Breast epithelium (tissue), 4 donors: ENCODE results near the gene GNAT2. TPM values are rescaled to one million over a fixed set of nuclear protein-coding genes. Genes with fewer than 3 reads are reported as not detected.
A peak's percentile ranks its signal among the peaks of the same experiment; 100 is the strongest.

ENCODE experiments used
- DNase-seq, 2 donors: peaks; one replicate each; pipeline ENCODE4 v3.0.0-alpha.2; 2019; ENCODE audit warnings: low spot score in 2 of 2
- H3K27ac ChIP-seq, 2 donors: fragments of 200-600 bp; sonication (generic) in 1 of 2; one replicate each; pipeline ENCODE4 v1.5.1; 2016 to 2019; ENCODE audit warnings: mild to moderate bottlenecking in 1 of 2
- H3K27me3 ChIP-seq, 2 donors: fragments of 200-600 bp; sonication (generic) in 1 of 2; one replicate each; pipeline versions ENCODE4 v1.5.1 to v1.6.0; 2017 to 2019; ENCODE audit warnings: control low read depth in 1 of 2, mild to moderate bottlenecking in 1 of 2
- H3K36me3 ChIP-seq: fragments of 200-600 bp; one replicate; pipeline ENCODE4 v1.5.1; 2019
- H3K4me1 ChIP-seq, 2 donors: fragments of 200-600 bp; sonication (generic); one replicate each; pipeline ENCODE4 v1.5.1; 2016 to 2019; ENCODE audit warnings: control low read depth in 1 of 2
- H3K4me3 ChIP-seq, 3 donors: fragments of 200-600 bp; sonication (generic); 1 replicate in 2 of 3; 2 replicates in 1 of 3; pipeline ENCODE4 v1.5.1; 2016 to 2019; ENCODE audit warnings: mild to moderate bottlenecking in 3 of 3, moderate library complexity in 2 of 3
- H3K9me3 ChIP-seq, 2 donors: fragments of 200-600 bp; sonication (generic) in 1 of 2; one replicate each; pipeline ENCODE4 v1.5.1; 2016 to 2019; ENCODE audit warnings: control low read depth in 1 of 2
- CTCF ChIP-seq, 3 donors: fragments of 450-650 bp; IDR thresholded peaks; one replicate each; pipeline ENCODE4 v1.5.1; 2016 to 2017; ENCODE audit warnings: antibody characterized with exemption in 3 of 3, mild to moderate bottlenecking in 3 of 3, moderate library complexity in 3 of 3
- POLR2A ChIP-seq: fragments of 450-650 bp; IDR thresholded peaks from one replicate; pipeline ENCODE4 v1.6.1; 2016; ENCODE audit warnings: antibody characterized with exemption, mild to moderate bottlenecking, moderate library complexity
- POLR2AphosphoS5 ChIP-seq, 3 donors: sonication (generic); formaldehyde crosslinking; IDR thresholded peaks; one replicate each; pipeline ENCODE4 v1.6.1; 2017; ENCODE audit warnings: antibody characterized with exemption in 3 of 3
- intact Hi-C: fragments of 100-400 bp; cut with DNase I; formaldehyde crosslinking; loops from one replicate; pipeline ENCODE4 v1.15.1; 2023; ENCODE audit warnings: low total_unique reads
- total RNA-seq, 3 donors: library from RNA; depleted of rRNA; stranded (reverse); fragments of >200 nt; gene quantifications; one replicate each; pipeline ENCODE4 v1.1.0, GENCODE V29; 2016

GNAT2 gene
- not detected for total RNA-seq

GRCh38 chr1:109619576-109620400, at the start of gene GNAT2, which contains the start of gene AMPD2:
TSS of gene GNAT2 (minus strand) at chr1:109619616. CDS start at chr1:109612870, 6,746 bp downstream.
TSS of gene AMPD2 (plus strand) at chr1:109619837. CDS start at chr1:109621176, 1,339 bp downstream.
- no peaks in the 10 kb centered on the region for H3K27me3 ChIP-seq
- H3K9me3 ChIP-seq: no peaks in the 10 kb centered on the region
- H3K4me1 ChIP-seq: peaks cover 0 to 15% of the 10 kb centered on the region in 2 donors
- H3K36me3 ChIP-seq: no peaks in the 10 kb centered on the region
- H3K27ac ChIP-seq: peak within 1 kb of the TSS; percentile 85 to 89
- peak within 1 kb of the TSS; percentile 70 to 79 (median 76) for H3K4me3 ChIP-seq
- peak; percentile 66 to 71 for DNase-seq
- intact Hi-C loops: no loop called here
- TF ChIP-seq POLR2A (peak; percentile 30), POLR2AphosphoS5 (IDR thresholded peaks at IDR 0.05) (peak in 2 of 3 donors; percentile 48 to 60), CTCF (IDR thresholded peaks at IDR 0.05) (no peak)

- DNase-seq: no peak
- H3K9me3 ChIP-seq: no peaks in the 10 kb centered on the region
- TF ChIP-seq CTCF (IDR thresholded peaks at IDR 0.05) (no peak), POLR2A (no peak), POLR2AphosphoS5 (IDR thresholded peaks at IDR 0.05) (no peak)
- peak overlapping the region; percentile 50 to 71 (median 63) for H3K4me3 ChIP-seq
- H3K27me3 ChIP-seq: no peaks in the 10 kb centered on the region
- intact Hi-C loops: no loop called here
- H3K4me1 ChIP-seq: no peaks in the 10 kb centered on the region
- H3K27ac ChIP-seq: peak overlapping the region; percentile 13
- H3K36me3 ChIP-seq: no peaks in the 10 kb centered on the region
Observed at GRCh38 chr1:109668123-109668775, 48.8 kb upstream of the GNAT2 start.

- intact Hi-C loops: no loop called here
- peak; percentile 85 to 91 for DNase-seq
- peak within 1 kb of the TSS; percentile 50 to 71 (median 63) for H3K4me3 ChIP-seq
- H3K27me3 ChIP-seq: no peaks in the 10 kb centered on the region
- TF ChIP-seq POLR2AphosphoS5 (IDR thresholded peaks at IDR 0.05): no peak
- no peak for TF ChIP-seq CTCF (IDR thresholded peaks at IDR 0.05)
- TF ChIP-seq POLR2A: no peak
- H3K36me3 ChIP-seq: no peaks in the 10 kb centered on the region
- H3K4me1 ChIP-seq: no peaks in the 10 kb centered on the region
- peak within 1 kb of the TSS; percentile 13 to 22 for H3K27ac ChIP-seq
- H3K9me3 ChIP-seq: no peaks in the 10 kb centered on the region
Observed at GRCh38 chr1:109667452-109668122, 48.2 kb upstream of the GNAT2 start, which contains the start of gene GSTM2. TSS of gene GSTM2 (plus strand) at chr1:109668057. CDS start at chr1:109668116, 59 bp downstream.

- no peaks in the 10 kb centered on the region for H3K36me3 ChIP-seq
- no peak overlapping the region for H3K27ac ChIP-seq
- DNase-seq: no peak
- H3K9me3 ChIP-seq: no peaks in the 10 kb centered on the region
- intact Hi-C loops: no loop called here
- TF ChIP-seq POLR2A: no peak
- no peak for TF ChIP-seq CTCF (IDR thresholded peaks at IDR 0.05)
- no peak for TF ChIP-seq POLR2AphosphoS5 (IDR thresholded peaks at IDR 0.05)
- H3K4me1 ChIP-seq: no peaks in the 10 kb centered on the region
- no peaks in the 10 kb centered on the region for H3K27me3 ChIP-seq
- H3K4me3 ChIP-seq: no peak overlapping the region
Observed at GRCh38 chr1:109664671-109665070, 45.3 kb upstream of the GNAT2 start.
